H1 (cell line): ENCODE data around the gene PRPF31. TPM values are rescaled to one million over a fixed set of nuclear protein-coding genes. Genes with fewer than 3 reads are reported as not detected.

Experiments used
- CTCF ChIA-PET: fragments of 300-600 bp; sonication (Branson Sonifier 250); formaldehyde crosslinking; loops from one replicate; lab custom pipeline; 2021; ENCODE audit not compliant: partially characterized antibody; lab: Charles Lee
- POLR2A ChIA-PET: fragments of 300-600 bp; sonication (Branson Sonifier 250); formaldehyde crosslinking; loops from one replicate; lab custom pipeline; 2021; ENCODE audit warnings: inconsistent platforms; ENCODE audit not compliant: partially characterized antibody; lab: Charles Lee
- DNase-seq, 2 experiments: peaks; one replicate each; pipeline versions ENCODE4 v3.0.0 to v3.0.0-alpha.2; 2010 to 2022; ENCODE audit warnings: low spot score in 2 of 2, low read depth in 1 of 2, mixed read lengths in 1 of 2
- FAIRE-seq: peaks from 2 replicates; lab custom pipeline; 2011; peaks lifted over from hg19 to GRCh38; lab: Jason Lieb, UNC
- H2AFZ ChIP-seq: 2 replicates; pipeline ENCODE4 v1.8.1; 2012; ENCODE audit warnings: low read length, inconsistent platforms
- H2AK5ac ChIP-seq: 2 replicates; pipeline ENCODE4 v1.6.1; 2013; ENCODE audit warnings: low read depth, low read length
- H2BK120ac ChIP-seq: replicated peaks from 2 replicates; pipeline ENCODE3; 2013; ENCODE audit warnings: low read depth, low read length, inconsistent platforms
- H2BK12ac ChIP-seq: 2 replicates; pipeline ENCODE4 v1.6.1; 2013; ENCODE audit warnings: low read depth, low read length
- H2BK15ac ChIP-seq: 2 replicates; pipeline ENCODE4 v1.6.1; 2013; ENCODE audit warnings: low read length
- H2BK20ac ChIP-seq: 2 replicates; pipeline ENCODE4 v1.6.1; 2013; ENCODE audit warnings: low read length
- H2BK5ac ChIP-seq: 2 replicates; pipeline ENCODE4 v1.6.1; 2013; ENCODE audit warnings: low read depth, low read length
- H3K14ac ChIP-seq: 2 replicates; pipeline ENCODE4 v1.6.1; 2013; ENCODE audit warnings: inconsistent platforms; ENCODE audit not compliant: insufficient read length
- H3K18ac ChIP-seq: 2 replicates; pipeline ENCODE4 v1.6.1; 2013; ENCODE audit warnings: low read length; ENCODE audit errors: extremely low read depth
- H3K23ac ChIP-seq: 2 replicates; pipeline ENCODE4 v1.6.1; 2013; ENCODE audit warnings: inconsistent platforms; ENCODE audit not compliant: insufficient read length
- H3K23me2 ChIP-seq: 2 replicates; pipeline ENCODE4 v1.6.1; 2013; ENCODE audit warnings: low read depth, low read length
- H3K27ac ChIP-seq: 2 replicates; pipeline ENCODE4 v1.6.1; 2011; ENCODE audit warnings: low read depth, low read length, inconsistent platforms
- H3K27me3 ChIP-seq, 4 experiments: replicated peaks in 1 of 4; 1 replicate in 1 of 4; 2 replicates in 3 of 4; pipeline versions ENCODE4 v1.6.1 to v1.8.1; 2011 to 2013; ENCODE audit warnings: low read length in 3 of 4, mild to moderate bottlenecking in 3 of 4, inconsistent platforms in 2 of 4, mixed read lengths in 2 of 4, moderate library complexity in 1 of 4; ENCODE audit not compliant: control insufficient read depth in 3 of 4, insufficient read depth in 3 of 4; ENCODE audit errors: extremely low read depth in 1 of 4
- H3K36me3 ChIP-seq, 4 experiments: 2 replicates each; pipeline versions ENCODE4 v1.6.1 to v1.8.1; 2011 to 2013; ENCODE audit warnings: mild to moderate bottlenecking in 4 of 4, low read length in 3 of 4, moderate library complexity in 2 of 4, control low read depth in 1 of 4, inconsistent platforms in 1 of 4; ENCODE audit not compliant: insufficient read depth in 4 of 4, control insufficient read depth in 2 of 4
- H3K4ac ChIP-seq: replicated peaks from 2 replicates; pipeline ENCODE3; 2013; ENCODE audit warnings: low read length, low read depth, mixed read lengths, inconsistent platforms; ENCODE audit not compliant: insufficient read length
- H3K4me1 ChIP-seq, 4 experiments: replicated peaks in 1 of 4; 1 replicate in 1 of 4; 2 replicates in 3 of 4; pipeline versions ENCODE4 v1.6.1 to v1.8.1; 2011 to 2013; ENCODE audit warnings: low read length in 3 of 4, inconsistent platforms in 2 of 4, mixed read lengths in 1 of 4; ENCODE audit not compliant: insufficient read depth in 4 of 4, control insufficient read depth in 3 of 4
- H3K4me2 ChIP-seq, 2 experiments: 2 replicates each; pipeline versions ENCODE4 v1.6.1 to v1.8.1; 2011 to 2013; ENCODE audit warnings: low read depth in 2 of 2, low read length in 2 of 2, control low read depth in 1 of 2, inconsistent platforms in 1 of 2, mild to moderate bottlenecking in 1 of 2; ENCODE audit not compliant: insufficient read depth in 1 of 2
- H3K4me3 ChIP-seq, 4 experiments: fragments of 200-600, 300-600 bp in 1 of 4; sonication (generic), shearing (Covaris generic), sonication (Bioruptor Twin) in 1 of 4; 2 replicates each; pipeline versions ENCODE4 v1.5.1 to v1.8.1; 2011 to 2016; ENCODE audit warnings: low read length in 4 of 4, low read depth in 3 of 4, control low read depth in 2 of 4, inconsistent platforms in 2 of 4, mild to moderate bottlenecking in 2 of 4, mixed read lengths in 1 of 4, moderate library complexity in 1 of 4; ENCODE audit not compliant: insufficient read depth in 2 of 4; ENCODE audit errors: extremely low read depth in 1 of 4
- H3K56ac ChIP-seq: replicated peaks from 2 replicates; pipeline ENCODE3; 2013; ENCODE audit warnings: low read depth, mild to moderate bottlenecking, mixed read lengths, low read length, inconsistent platforms; ENCODE audit not compliant: insufficient read length
- H3K79me1 ChIP-seq: 2 replicates; pipeline ENCODE4 v1.6.1; 2013; ENCODE audit warnings: low read depth, low read length, control low read depth
- H3K79me2 ChIP-seq, 2 experiments: 2 replicates each; pipeline versions ENCODE4 v1.6.1 to v1.8.1; 2012 to 2013; ENCODE audit warnings: low read length in 2 of 2, mild to moderate bottlenecking in 2 of 2, inconsistent platforms in 1 of 2; ENCODE audit not compliant: insufficient read depth in 2 of 2, control insufficient read depth in 1 of 2
- H3K9ac ChIP-seq, 4 experiments: replicated peaks in 1 of 4; 1 replicate in 1 of 4; 2 replicates in 3 of 4; pipeline versions ENCODE4 v1.6.1 to v1.8.1; 2011 to 2013; ENCODE audit warnings: low read depth in 3 of 4, low read length in 3 of 4, control low read depth in 2 of 4, mild to moderate bottlenecking in 2 of 4, moderate library complexity in 2 of 4, inconsistent platforms in 1 of 4; ENCODE audit errors: extremely low read depth in 1 of 4
- H3K9me3 ChIP-seq, 2 experiments: 2 replicates each; pipeline versions ENCODE4 v1.6.1 to v1.8.1; 2012 to 2013; ENCODE audit warnings: mild to moderate bottlenecking in 2 of 2, moderate library complexity in 2 of 2, control low read depth in 1 of 2, inconsistent platforms in 1 of 2, low read depth in 1 of 2, low read length in 1 of 2, mixed read lengths in 1 of 2; ENCODE audit not compliant: insufficient read depth in 2 of 2
- H4K20me1 ChIP-seq, 2 experiments: replicated peaks in 1 of 2; 2 replicates each; pipeline versions ENCODE3 to v1.8.1; 2011 to 2013; ENCODE audit warnings: inconsistent platforms in 2 of 2, low read length in 2 of 2, mild to moderate bottlenecking in 1 of 2; ENCODE audit not compliant: insufficient read depth in 2 of 2, control insufficient read depth in 1 of 2
- H4K5ac ChIP-seq: 2 replicates; pipeline ENCODE4 v1.6.1; 2013; ENCODE audit warnings: low read length, low read depth, mixed read lengths, inconsistent platforms; ENCODE audit not compliant: insufficient read length
- H4K8ac ChIP-seq: 2 replicates; pipeline ENCODE4 v1.8.0; 2013; ENCODE audit warnings: mild to moderate bottlenecking, moderate library complexity, low read length, inconsistent platforms; ENCODE audit not compliant: insufficient read depth; ENCODE audit errors: extremely low read depth
- H4K91ac ChIP-seq: replicated peaks from 2 replicates; pipeline ENCODE3; 2013; ENCODE audit warnings: low read length, mixed read lengths, inconsistent platforms; ENCODE audit not compliant: insufficient read length
- KDM4A ChIP-seq: IDR thresholded peaks from one replicate; pipeline ENCODE4 v1.7.1; 2012; ENCODE audit warnings: low read depth, mild to moderate bottlenecking, moderate library complexity, low read length, inconsistent platforms; ENCODE audit not compliant: severe bottlenecking
- POLR2A ChIP-seq, 2 experiments: IDR thresholded peaks; 1 replicate in 1 of 2; 2 replicates in 1 of 2; pipeline ENCODE4 v1.6.1; 2011; ENCODE audit warnings: low read depth in 2 of 2, low read length in 2 of 2, mild to moderate bottlenecking in 2 of 2; ENCODE audit errors: control extremely low read depth in 1 of 2
- TCF12 ChIP-seq: IDR thresholded peaks from 2 replicates; pipeline ENCODE4 v1.6.1; 2011; ENCODE audit warnings: low read depth, mild to moderate bottlenecking, low read length
- WGBS, 2 experiments: shearing (Covaris generic) in 1 of 2; methylation state at CpG; one replicate each; pipeline versions ENCODE4 v1.1.6 to v1.1.7; 2013 to 2015; ENCODE audit warnings: low lambda C conversion rate in 2 of 2, mixed read lengths in 2 of 2, inconsistent platforms in 1 of 2, low coverage in 1 of 2, missing lambda C conversion rate in 1 of 2; ENCODE audit not compliant: insufficient replicate concordance in 2 of 2, insufficient coverage in 1 of 2, insufficient read length in 1 of 2; ENCODE audit errors: extremely low coverage in 1 of 2, missing lambda C conversion rate in 1 of 2; 5-methylcytosine and 5-hydroxymethylcytosine counted together
- polyA plus RNA-seq, 7 experiments: library from polyadenylated mRNA; depleted of rRNA in 3 of 7; stranded (reverse) in 5 of 7; unstranded in 2 of 7; fragments of >200 nt in 5 of 7; fragments of 200-250 nt in 2 of 7; gene quantifications; 1 replicate in 5 of 7; 2 replicates in 1 of 7; 4 replicates in 1 of 7; pipeline versions ENCODE4 v1.2.1 to v1.2.3, GENCODE V29; 2011 to 2013; ENCODE audit warnings: missing spikeins in 2 of 7, mixed read lengths in 2 of 7
- total RNA-seq: library from RNA; stranded (reverse); fragmentation: NEBNext Ultra II Directional; extraction: Animal tissue kit (Norgen Biotek cat#: 25700); gene quantifications from 2 replicates; pipeline ENCODE4 v1.2.1, GENCODE V29; 2021

Gene PRPF31
- total and polyA plus RNA-seq, 2 of the 8 experiments (the other 6 are each of a cell fraction or from before 2014, with no cell fraction given), result 51.1 to 97.4 TPM

GRCh38 chr19:54109651-54110050 lies 5.9 kb upstream of the PRPF31 start:
- Histone ChIP-seq H3K18ac (no peak overlapping the region), H2AK5ac (no peak overlapping the region), H3K9ac (no peak overlapping the region), H2BK15ac (no peak overlapping the region), H3K23ac (no peak overlapping the region), H4K20me1 (peaks cover 3 to 16% of the 10 kb centered on the region in 2 experiments), H4K5ac (no peak overlapping the region), H4K91ac (no peak overlapping the region), H3K36me3 (peaks cover 18 to 51% (median 46%) of the 10 kb centered on the region in 4 experiments), H3K4ac (no peak overlapping the region)
- 100% methylated on average over 5 of the region's 6 CpGs; no CpG with 5 or more reads in 1 of the 2 experiments for WGBS, 2 experiments
- POLR2A ChIA-PET, result interaction anchor here (0.7 to 9.2 kb wide), 6 partner anchors 7 to 129 kb away, joined by 3 to 116 read pairs (median 3); partner anchors contain the start of genes LENG1, PRPF31 and TFPT
- TF ChIP-seq TCF12 (no peak), KDM4A (no peak), POLR2A (IDR thresholded peaks at IDR 0.05; ENCODE audit: control extremely low read depth in 1 of 2, low read depth in 2 of 2, low read length in 2 of 2) (0 out of 3 replicates have a peak, but pooled peaks of 1 of the 2 experiments have one; percentile 46)
- TF ChIP-seq, all 59 proteins: peak for 1
- Histone ChIP-seq H3K14ac (no peak overlapping the region), H3K79me1 (no peaks in the 10 kb centered on the region; the same call in 1 of the 2 replicates), H3K27ac (no peak overlapping the region), H2BK120ac (no peak overlapping the region), H3K23me2 (peaks cover 4% of the 10 kb centered on the region; the same call in 1 of the 2 replicates), H2BK12ac (no peak overlapping the region), H3K56ac (no peak overlapping the region), H2BK20ac (no peak overlapping the region), H2BK5ac (no peak overlapping the region), H3K4me1 (no peaks in the 10 kb centered on the region), H3K4me3 (no peak overlapping the region), H2AFZ (no peak overlapping the region), H4K8ac (no peak overlapping the region), H3K4me2 (no peak overlapping the region), H3K27me3 (no peaks in the 10 kb centered on the region), H3K9me3 (no peaks in the 10 kb centered on the region), H3K79me2 (no peaks in the 10 kb centered on the region)
- CTCF ChIA-PET, result no interaction called here
- FAIRE-seq (no peak), DNase-seq (no peak)
